Lung (tissue), 12 donors: ENCODE data around the gene HDAC8. TPM values are rescaled to one million over a fixed set of nuclear protein-coding genes. Genes with fewer than 3 reads are reported as not detected.
A peak's percentile ranks its signal among the peaks of the same experiment; 100 is the strongest.

Experiments used
- ATAC-seq: fragments of 200-7000 bp; cut with Tn5 transposase; one replicate; pipeline ENCODE4 v1.9.1; 2020; ENCODE audit warnings: moderate number of reproducible peaks; ENCODE audit not compliant: insufficient read depth, low FRiP score
- DNase-seq, 3 donors: peaks; one replicate each; pipeline ENCODE4 v3.0.0-alpha.2; 2013 to 2017
- H3K27ac ChIP-seq, 2 donors: one replicate each; pipeline ENCODE4 v1.5.1; 2013; ENCODE audit warnings: mild to moderate bottlenecking in 2 of 2, moderate library complexity in 2 of 2, control low read depth in 1 of 2, inconsistent platforms in 1 of 2, low read depth in 1 of 2, low read length in 1 of 2
- H3K27me3 ChIP-seq, 3 donors: one replicate each; pipeline ENCODE4 v1.5.1; 2013; ENCODE audit warnings: low read length in 2 of 3; ENCODE audit not compliant: control insufficient read depth in 3 of 3, insufficient read depth in 3 of 3
- H3K36me3 ChIP-seq, 4 donors: one replicate each; pipeline ENCODE4 v1.5.1; 2013; ENCODE audit warnings: low read length in 4 of 4, mild to moderate bottlenecking in 1 of 4, moderate library complexity in 1 of 4; ENCODE audit not compliant: control insufficient read depth in 4 of 4, insufficient read depth in 4 of 4
- H3K4me1 ChIP-seq, 5 donors: one replicate each; pipeline ENCODE4 v1.5.1; 2013; ENCODE audit warnings: low read length in 5 of 5, mild to moderate bottlenecking in 2 of 5, moderate library complexity in 1 of 5; ENCODE audit not compliant: control insufficient read depth in 5 of 5, insufficient read depth in 5 of 5
- H3K4me3 ChIP-seq: one replicate; pipeline ENCODE4 v1.5.1; 2013; ENCODE audit warnings: mild to moderate bottlenecking, control low read depth, moderate library complexity
- H3K9ac ChIP-seq, 2 donors: one replicate each; pipeline ENCODE4 v1.5.1; 2013; ENCODE audit warnings: low read length in 2 of 2, control low read depth in 1 of 2; ENCODE audit not compliant: insufficient read depth in 1 of 2
- H3K9me3 ChIP-seq, 4 donors: one replicate each; pipeline ENCODE4 v1.5.1; 2013; ENCODE audit warnings: low read length in 3 of 4, mild to moderate bottlenecking in 1 of 4, moderate library complexity in 1 of 4; ENCODE audit not compliant: control insufficient read depth in 4 of 4, insufficient read depth in 3 of 4
- WGBS, 2 donors: extraction: QIAGEN DNeasy Blood & Tissue Kit; methylation state at CpG; one replicate each; pipeline ENCODE4 v1.1.7; 2013; 5-methylcytosine and 5-hydroxymethylcytosine counted together
- polyA plus RNA-seq, 2 donors: library from polyadenylated mRNA; stranded (reverse); fragments of 200-250 nt; gene quantifications; one replicate each; pipeline ENCODE4 v1.2.1, GENCODE V29; 2013
- total RNA-seq, 2 donors: library from RNA; depleted of rRNA in 1 of 2; stranded (reverse); fragments of >200 nt in 1 of 2; gene quantifications; one replicate each; pipeline ENCODE4 v1.2.1, GENCODE V29; 2014 to 2021
- TF ChIP-seq, protein P1 (sequence below): IDR thresholded peaks from 2 replicates; pipeline ENCODE4 v1.5.1; 2012; ENCODE audit warnings: mild to moderate bottlenecking; ENCODE audit errors: control extremely low read depth, extremely low read depth
- donor health status: control.
- donor health status: control.
- donor health status: Bipolar disorder and iron deficiency.
- donor health status: healthy.
- donor health status: DM: yes; HTN: yes; CAD: no.

The HDAC8 gene
- total and polyA plus RNA-seq, 4 donors = 17.4 to 60.6 (median 38.5) TPM

DNA sequence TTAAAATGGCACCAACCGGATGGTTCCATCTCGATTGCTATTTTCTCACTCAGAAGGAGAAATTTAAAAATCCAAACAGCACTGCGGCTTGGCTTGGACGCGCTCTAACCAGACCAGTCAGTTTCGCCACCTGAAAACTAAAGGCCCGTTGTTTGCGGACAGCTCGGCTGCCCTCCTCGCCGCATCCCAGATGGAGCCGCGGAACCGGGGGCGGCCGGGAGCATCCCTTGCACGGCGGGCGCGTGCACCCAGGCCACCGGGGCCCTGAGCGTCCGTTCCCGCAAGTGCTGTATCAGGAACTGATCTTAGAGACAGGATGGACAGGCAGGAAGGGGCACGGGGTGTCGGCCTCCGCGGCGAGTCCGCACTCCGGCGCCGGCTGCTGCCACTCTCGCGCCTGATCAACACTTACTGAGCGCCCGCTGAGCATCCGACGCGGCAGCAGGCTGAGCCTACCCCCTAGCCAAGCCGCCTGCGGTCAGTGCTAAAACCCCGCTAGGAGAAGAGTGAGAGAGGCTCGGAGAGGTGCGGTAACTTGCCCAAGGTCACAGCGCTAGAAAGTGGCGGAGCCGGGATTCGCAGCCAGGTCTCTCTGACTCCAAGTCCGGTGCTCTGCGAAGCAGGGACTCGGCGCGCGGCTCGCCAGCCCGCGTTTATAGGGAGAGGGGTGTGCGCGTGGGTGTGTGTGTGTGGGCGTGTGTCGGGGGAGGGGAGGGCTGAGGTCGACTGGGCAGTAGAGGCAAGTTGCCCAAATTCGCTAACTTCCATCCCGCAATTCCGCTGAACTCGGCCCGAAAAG is 267.2 kb downstream of the HDAC8 start, which contains the start of gene CITED1:
CITED1 (minus strand) TSS at position 629 of the 799 bp plus-strand sequence. CDS start 3,045 bp downstream, outside the sequence.
- Histone ChIP-seq H3K9me3 (peaks cover 0 to 9% (median 0%) of the 10 kb centered on the region in 4 donors), H3K27me3 (peaks cover 27 to 90% (median 77%) of the 10 kb centered on the region in 3 donors), H3K36me3 (no peaks in the 10 kb centered on the region), H3K9ac (no peak within 1 kb of the TSS), H3K4me1 (peaks cover 0 to 24% (median 6%) of the 10 kb centered on the region in 5 donors), H3K4me3 (peak within 1 kb of the TSS; percentile 18), H3K27ac (no peak within 1 kb of the TSS)
- DNase-seq (peak in 1 of 3 donors; percentile 4), ATAC-seq (no peak)
- WGBS, 2 donors = 1 to 9% methylated on average over 36 to 68 of the region's 68 CpGs
- TF ChIP-seq, protein P1, sequence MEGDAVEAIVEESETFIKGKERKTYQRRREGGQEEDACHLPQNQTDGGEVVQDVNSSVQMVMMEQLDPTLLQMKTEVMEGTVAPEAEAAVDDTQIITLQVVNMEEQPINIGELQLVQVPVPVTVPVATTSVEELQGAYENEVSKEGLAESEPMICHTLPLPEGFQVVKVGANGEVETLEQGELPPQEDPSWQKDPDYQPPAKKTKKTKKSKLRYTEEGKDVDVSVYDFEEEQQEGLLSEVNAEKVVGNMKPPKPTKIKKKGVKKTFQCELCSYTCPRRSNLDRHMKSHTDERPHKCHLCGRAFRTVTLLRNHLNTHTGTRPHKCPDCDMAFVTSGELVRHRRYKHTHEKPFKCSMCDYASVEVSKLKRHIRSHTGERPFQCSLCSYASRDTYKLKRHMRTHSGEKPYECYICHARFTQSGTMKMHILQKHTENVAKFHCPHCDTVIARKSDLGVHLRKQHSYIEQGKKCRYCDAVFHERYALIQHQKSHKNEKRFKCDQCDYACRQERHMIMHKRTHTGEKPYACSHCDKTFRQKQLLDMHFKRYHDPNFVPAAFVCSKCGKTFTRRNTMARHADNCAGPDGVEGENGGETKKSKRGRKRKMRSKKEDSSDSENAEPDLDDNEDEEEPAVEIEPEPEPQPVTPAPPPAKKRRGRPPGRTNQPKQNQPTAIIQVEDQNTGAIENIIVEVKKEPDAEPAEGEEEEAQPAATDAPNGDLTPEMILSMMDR = no peak

DNA sequence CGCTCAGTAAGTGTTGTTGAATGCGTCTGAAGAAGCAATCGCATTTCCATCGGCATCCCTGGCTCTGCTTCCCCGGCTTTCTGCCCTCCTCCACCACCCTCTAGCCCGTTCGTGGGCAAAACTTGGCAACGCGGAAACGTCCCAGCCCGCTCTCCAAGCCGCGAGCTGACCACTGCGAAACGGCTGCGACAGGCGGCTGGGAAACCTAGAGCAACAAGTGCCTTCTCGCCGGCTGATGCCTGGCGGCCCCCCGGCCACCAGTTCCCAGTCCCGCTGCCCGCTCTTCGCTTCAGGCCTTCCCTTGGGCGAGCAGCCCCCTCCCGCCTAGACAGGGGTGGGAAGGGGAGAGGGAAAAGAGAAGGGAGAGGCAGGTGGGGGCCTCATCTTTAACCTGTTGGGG is 267.8 kb downstream of the HDAC8 start:
- Histone ChIP-seq H3K9me3 (peaks cover 0 to 9% (median 0%) of the 10 kb centered on the region in 4 donors), H3K4me3 (no peak overlapping the region), H3K9ac (no peak overlapping the region), H3K36me3 (no peaks in the 10 kb centered on the region), H3K27ac (no peak overlapping the region), H3K4me1 (peaks cover 0 to 24% (median 6%) of the 10 kb centered on the region in 5 donors), H3K27me3 (peaks cover 27 to 90% (median 75%) of the 10 kb centered on the region in 3 donors)
- no peak for ATAC-seq
- DNase-seq = peak in 1 of 3 donors; percentile 6
- TF ChIP-seq, protein P1 = no peak
- 1 to 9% methylated on average over 22 to 26 of the region's 26 CpGs for WGBS, 2 donors

DNA sequence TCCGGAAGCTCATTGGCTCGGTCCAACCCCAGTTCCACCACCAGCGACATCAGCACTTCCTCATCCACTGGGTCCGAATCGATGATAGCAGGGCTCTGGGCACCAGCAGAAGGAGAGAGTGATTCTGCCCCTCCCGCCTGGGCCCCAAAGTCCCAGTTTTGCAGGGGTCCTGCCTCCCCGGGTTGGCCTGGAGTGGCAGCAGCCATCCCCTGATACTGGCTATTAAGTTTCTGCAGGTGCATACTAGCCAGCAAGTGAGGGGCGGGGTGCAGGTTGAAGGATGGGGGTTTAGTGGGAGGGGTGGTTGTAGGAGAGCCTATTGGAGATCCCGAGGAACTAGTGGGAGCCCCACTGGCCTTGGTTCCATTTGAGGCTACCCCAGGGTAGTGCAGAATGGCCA is 270.9 kb downstream of the HDAC8 start:
- Histone ChIP-seq H3K27ac (no peak overlapping the region), H3K36me3 (no peaks in the 10 kb centered on the region), H3K9me3 (peaks cover 0 to 9% (median 0%) of the 10 kb centered on the region in 4 donors), H3K4me3 (no peak overlapping the region), H3K9ac (no peak overlapping the region), H3K27me3 (peaks cover 21 to 79% (median 67%) of the 10 kb centered on the region in 3 donors), H3K4me1 (peaks cover 0 to 14% (median 0%) of the 10 kb centered on the region in 5 donors)
- DNase-seq = no peak
- TF ChIP-seq, protein P1 = no peak
- 78 to 89% methylated on average over 9 of the region's 9 CpGs for whole genome bisulfite sequencing, 2 donors
- ATAC-seq = no peak
